ENCODE results near the gene SOBP. TPM values are rescaled to one million over a fixed set of nuclear protein-coding genes. Genes with fewer than 3 reads are reported as not detected.

SOBP gene
- total RNA-seq, 4 donors from 2014 or later, result 0.27 to 2.7 (median 1.5) TPM

DNA sequence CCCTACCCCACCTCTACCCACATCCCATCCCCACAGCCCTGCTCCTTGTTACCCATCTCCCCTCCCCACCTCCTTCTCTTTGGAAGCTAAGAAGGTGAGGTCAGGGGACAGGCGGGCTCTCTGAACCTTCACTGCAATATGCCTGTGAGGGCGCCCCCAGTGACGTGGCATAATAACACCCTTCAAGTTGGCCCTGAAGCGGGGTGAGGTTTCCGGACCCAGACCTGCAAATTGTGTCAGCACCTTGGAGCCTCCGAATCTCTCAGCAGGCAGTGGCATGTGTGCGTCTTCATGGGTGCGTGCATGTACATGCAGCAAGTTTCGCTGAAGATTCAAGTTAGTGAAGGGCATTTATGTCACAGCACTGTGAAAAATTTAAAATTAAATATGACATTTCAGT, 114.6 kb downstream of the SOBP start:
- intact Hi-C loops (cut with DNase I; ENCODE audit: low total_unique reads), result no loop called here
- WGBS, 2 donors, result 56 to 73% methylated on average over 9 of the region's 9 CpGs
- no peak for DNase-seq (ENCODE audit: low spot score in 2 of 2)
- H3K4me3 ChIP-seq (ENCODE audit: low read depth, poor library complexity, severe bottlenecking), result no peak overlapping the region
- TF ChIP-seq, protein P1, sequence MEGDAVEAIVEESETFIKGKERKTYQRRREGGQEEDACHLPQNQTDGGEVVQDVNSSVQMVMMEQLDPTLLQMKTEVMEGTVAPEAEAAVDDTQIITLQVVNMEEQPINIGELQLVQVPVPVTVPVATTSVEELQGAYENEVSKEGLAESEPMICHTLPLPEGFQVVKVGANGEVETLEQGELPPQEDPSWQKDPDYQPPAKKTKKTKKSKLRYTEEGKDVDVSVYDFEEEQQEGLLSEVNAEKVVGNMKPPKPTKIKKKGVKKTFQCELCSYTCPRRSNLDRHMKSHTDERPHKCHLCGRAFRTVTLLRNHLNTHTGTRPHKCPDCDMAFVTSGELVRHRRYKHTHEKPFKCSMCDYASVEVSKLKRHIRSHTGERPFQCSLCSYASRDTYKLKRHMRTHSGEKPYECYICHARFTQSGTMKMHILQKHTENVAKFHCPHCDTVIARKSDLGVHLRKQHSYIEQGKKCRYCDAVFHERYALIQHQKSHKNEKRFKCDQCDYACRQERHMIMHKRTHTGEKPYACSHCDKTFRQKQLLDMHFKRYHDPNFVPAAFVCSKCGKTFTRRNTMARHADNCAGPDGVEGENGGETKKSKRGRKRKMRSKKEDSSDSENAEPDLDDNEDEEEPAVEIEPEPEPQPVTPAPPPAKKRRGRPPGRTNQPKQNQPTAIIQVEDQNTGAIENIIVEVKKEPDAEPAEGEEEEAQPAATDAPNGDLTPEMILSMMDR (IDR thresholded peaks at IDR 0.05), result no peak

DNA sequence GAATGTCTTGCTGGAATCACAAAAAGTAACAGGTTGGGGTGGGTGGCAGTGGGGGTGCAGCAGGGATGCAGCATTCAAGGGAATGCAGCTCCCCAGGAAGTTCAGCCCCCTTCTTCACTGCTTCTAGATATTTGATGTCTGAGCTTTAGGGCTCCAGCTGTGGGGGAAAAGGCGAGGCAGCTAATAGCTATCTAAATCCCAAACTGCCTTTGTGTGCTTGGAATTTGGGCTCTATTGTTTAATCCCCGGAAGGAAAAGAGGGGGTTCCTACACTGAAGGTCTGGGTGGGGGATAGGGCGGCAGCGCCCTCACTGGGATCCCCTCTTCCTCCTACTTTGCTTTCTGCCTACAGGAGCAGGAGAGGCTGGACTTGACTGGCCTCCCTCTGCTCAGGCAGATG, 116.5 kb downstream of the SOBP start:
- WGBS, 2 donors, result 90 to 94% methylated on average over 4 of the region's 4 CpGs
- TF ChIP-seq, protein P1 (IDR thresholded peaks at IDR 0.05), result no peak
- TF ChIP-seq POLR2A (IDR thresholded peaks at IDR 0.05), result no peak
- DNase-seq (ENCODE audit: low spot score in 2 of 2), result no peak
- intact Hi-C loops (cut with DNase I; ENCODE audit: low total_unique reads), result no loop called here
- H3K4me3 ChIP-seq (ENCODE audit: low read depth, poor library complexity, severe bottlenecking), result no peak overlapping the region

DNA sequence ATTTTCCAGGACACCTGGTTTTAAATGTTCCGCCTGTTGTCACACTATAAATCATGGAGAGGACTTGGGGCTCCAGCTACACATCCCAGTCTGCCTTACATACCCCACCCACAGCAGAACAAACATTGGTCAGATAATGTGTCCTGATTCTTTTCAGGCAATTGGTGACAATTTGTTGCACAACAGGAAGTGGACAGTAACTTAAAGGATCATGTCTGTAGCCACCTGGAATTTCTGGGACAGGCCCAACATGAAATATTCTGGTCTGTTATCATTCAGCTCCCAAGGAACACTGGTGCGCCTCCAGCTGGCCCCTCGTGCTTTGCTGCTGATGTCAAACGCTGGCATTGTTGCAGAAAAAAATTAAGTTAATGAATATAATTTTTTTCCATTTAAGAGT, 117.2 kb downstream of the SOBP start:
- intact Hi-C loops (cut with DNase I; ENCODE audit: low total_unique reads), result no loop called here
- no peak overlapping the region for H3K4me3 ChIP-seq (ENCODE audit: low read depth, poor library complexity, severe bottlenecking)
- 71 to 77% methylated on average over 4 of the region's 4 CpGs for WGBS, 2 donors
- DNase-seq (ENCODE audit: low spot score in 2 of 2), result no peak
- TF ChIP-seq, protein P1 (IDR thresholded peaks at IDR 0.05), result no peak
- TF ChIP-seq POLR2A (IDR thresholded peaks at IDR 0.05), result no peak

DNA sequence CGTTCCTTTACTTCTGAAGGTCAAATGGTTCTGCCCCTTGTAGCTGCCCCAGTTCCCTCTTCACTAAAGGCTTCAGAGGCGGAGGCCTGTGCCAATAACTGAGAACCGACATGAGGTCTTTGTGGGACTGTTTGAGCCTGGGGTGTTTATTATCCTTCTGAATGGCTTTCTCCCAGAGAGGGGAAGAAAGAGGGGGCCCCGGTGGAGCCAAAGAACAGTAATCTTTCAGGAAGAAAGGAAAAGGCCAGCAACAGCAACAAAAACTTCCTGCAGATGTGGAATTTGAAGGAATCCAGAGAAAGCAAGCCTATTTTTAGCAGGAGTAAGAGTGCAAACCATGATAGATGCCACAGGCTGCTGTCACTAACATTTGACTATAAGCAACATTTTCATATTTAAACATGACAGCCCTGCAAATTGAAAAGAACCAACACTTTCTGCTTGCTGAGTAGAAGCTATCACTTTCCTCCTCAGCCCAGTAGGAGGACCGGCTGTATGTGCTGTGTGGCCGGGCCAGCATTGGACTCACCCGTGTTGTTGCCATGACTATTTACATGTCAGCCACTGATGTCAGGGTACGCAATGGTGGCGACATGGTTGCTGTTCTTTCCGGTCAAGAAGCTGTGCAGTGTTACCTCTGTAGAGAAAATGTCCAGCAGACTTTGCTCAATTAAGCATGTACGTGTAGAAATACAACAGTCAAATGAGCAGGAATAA, 121.3 kb downstream of the SOBP start:
- intact Hi-C loops (cut with DNase I; ENCODE audit: low total_unique reads), result no loop called here
- H3K4me3 ChIP-seq (ENCODE audit: low read depth, poor library complexity, severe bottlenecking), result no peak overlapping the region
- TF ChIP-seq POLR2A (IDR thresholded peaks at IDR 0.05), result no peak
- TF ChIP-seq, protein P1 (IDR thresholded peaks at IDR 0.05), result no peak
- WGBS, 2 donors, result 71 to 82% methylated on average over 11 of the region's 11 CpGs
- DNase-seq (ENCODE audit: low spot score in 2 of 2), result no peak

DNA sequence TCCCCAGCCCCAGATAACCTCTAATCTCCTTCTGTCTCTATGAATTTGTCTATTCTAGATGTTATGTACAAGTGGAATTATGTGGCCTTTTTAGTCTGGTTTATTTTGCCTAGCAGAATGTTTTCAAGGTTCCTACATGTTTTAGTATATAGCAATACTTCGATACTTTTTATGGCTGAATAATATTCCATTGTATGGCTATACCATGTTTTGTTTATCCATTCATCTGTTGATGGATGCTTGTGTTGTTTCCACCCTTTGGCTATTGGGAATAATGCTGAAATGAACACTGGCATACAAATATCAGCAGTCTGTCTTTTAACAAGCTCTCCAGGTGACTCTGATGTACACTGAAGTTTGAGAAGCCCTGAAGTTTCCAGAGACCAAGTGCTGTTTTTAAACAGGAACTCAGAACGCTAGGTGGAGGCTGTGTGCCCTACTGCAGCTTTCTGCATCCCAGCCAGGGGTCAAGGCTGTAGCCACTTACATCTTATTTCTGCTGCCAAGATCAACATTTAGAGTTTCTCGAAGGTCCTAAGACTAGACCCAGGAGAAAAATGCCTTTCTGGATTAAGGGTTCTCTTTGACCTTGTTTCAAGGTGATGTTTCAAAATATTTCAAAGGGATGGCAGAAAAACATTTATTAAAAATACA, 123.0 kb downstream of the SOBP start:
- 81 to 85% methylated on average over 3 of the region's 3 CpGs for WGBS, 2 donors
- intact Hi-C loops (cut with DNase I; ENCODE audit: low total_unique reads), result no loop called here
- TF ChIP-seq, protein P1 (IDR thresholded peaks at IDR 0.05), result no peak
- TF ChIP-seq POLR2A (IDR thresholded peaks at IDR 0.05), result no peak
- DNase-seq (ENCODE audit: low spot score in 2 of 2), result no peak
- no peak overlapping the region for H3K4me3 ChIP-seq (ENCODE audit: low read depth, poor library complexity, severe bottlenecking)
